ENCODE data around the gene LAD1. TPM values are rescaled to one million over a fixed set of nuclear protein-coding genes. Genes with fewer than 3 reads are reported as not detected.
A peak's percentile ranks its signal among the peaks of the same experiment; 100 is the strongest.

Gene LAD1
- polyA plus RNA-seq, 1 experiment: 0.04 TPM

DNA sequence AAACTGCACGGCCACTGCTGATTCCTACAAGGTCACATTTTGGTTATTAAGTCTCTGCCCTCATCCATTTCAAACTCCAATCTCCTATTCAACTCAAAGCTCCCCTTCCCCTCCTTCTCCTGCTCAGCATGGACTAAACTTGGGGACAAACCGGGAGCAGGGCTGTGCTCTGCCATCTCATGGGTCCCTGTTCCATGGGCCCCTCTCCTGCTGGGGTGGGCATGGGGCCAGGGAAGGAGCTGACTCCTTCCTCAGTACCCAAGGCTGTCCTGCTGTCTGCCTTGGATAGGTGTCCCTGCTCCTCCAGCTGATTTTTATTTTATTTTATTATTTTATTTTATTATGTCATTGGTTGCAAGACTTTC lies 48.8 kb downstream of the LAD1 start:
- peaks cover 36% of the 10 kb centered on the region for H3K27me3 ChIP-seq (ENCODE audit: control insufficient read depth, insufficient read depth, low read length)
- no peak for DNase-seq (ENCODE audit: low read depth, low spot score)
- H3K27ac ChIP-seq (ENCODE audit: low read depth, low read length): no peak overlapping the region
- ChIA-PET CTCF (interaction anchor here (1.3 to 6.3 kb wide), 4 partner anchors 10 to 163 kb away, joined by 5 to 66 read pairs (median 12); no protein-coding TSS in a partner anchor), POLR2A (no interaction called here)
- TF ChIP-seq, protein P1, sequence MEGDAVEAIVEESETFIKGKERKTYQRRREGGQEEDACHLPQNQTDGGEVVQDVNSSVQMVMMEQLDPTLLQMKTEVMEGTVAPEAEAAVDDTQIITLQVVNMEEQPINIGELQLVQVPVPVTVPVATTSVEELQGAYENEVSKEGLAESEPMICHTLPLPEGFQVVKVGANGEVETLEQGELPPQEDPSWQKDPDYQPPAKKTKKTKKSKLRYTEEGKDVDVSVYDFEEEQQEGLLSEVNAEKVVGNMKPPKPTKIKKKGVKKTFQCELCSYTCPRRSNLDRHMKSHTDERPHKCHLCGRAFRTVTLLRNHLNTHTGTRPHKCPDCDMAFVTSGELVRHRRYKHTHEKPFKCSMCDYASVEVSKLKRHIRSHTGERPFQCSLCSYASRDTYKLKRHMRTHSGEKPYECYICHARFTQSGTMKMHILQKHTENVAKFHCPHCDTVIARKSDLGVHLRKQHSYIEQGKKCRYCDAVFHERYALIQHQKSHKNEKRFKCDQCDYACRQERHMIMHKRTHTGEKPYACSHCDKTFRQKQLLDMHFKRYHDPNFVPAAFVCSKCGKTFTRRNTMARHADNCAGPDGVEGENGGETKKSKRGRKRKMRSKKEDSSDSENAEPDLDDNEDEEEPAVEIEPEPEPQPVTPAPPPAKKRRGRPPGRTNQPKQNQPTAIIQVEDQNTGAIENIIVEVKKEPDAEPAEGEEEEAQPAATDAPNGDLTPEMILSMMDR (IDR thresholded peaks at IDR 0.05; ENCODE audit: low read depth, low read length): no peak
- H3K4me3 ChIP-seq (ENCODE audit: low read depth, low read length): no peak overlapping the region
- no peaks in the 10 kb centered on the region for H3K9me3 ChIP-seq (ENCODE audit: control insufficient read depth, insufficient read depth, low read length)

DNA sequence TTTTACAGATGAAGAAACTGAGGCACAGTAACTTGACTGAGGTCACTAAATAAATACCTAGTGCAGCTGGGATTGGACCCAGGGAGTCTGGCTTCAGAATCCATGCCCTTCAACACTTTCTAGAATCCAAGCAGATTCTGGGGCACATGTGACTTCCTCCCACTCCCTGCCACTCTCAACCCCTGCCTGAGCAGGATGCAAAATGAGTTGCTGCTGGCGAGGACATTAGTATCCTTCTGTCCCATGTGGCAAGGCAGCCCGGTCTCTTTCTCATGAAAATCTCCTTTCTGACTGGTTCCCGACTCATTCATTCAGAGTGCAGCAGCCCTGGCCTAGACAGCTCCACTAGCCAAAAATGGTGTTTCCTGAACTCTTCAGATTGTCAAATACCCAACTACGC lies 50.0 kb downstream of the LAD1 start:
- no peak for DNase-seq (ENCODE audit: low read depth, low spot score)
- ChIA-PET CTCF (interaction anchor here (0.6 to 6.3 kb wide), 16 partner anchors 12 to 377 kb away, joined by 3 to 66 read pairs (median 6); no protein-coding TSS in a partner anchor), POLR2A (no interaction called here)
- no peaks in the 10 kb centered on the region; the same call in 1 of the 2 replicates for H3K9me3 ChIP-seq (ENCODE audit: control insufficient read depth, insufficient read depth, low read length)
- TF ChIP-seq, protein P1 (IDR thresholded peaks at IDR 0.05; ENCODE audit: low read depth, low read length): no peak
- no peak overlapping the region for H3K27ac ChIP-seq (ENCODE audit: low read depth, low read length)
- H3K4me3 ChIP-seq (ENCODE audit: low read depth, low read length): no peak overlapping the region
- H3K27me3 ChIP-seq (ENCODE audit: control insufficient read depth, insufficient read depth, low read length): peaks cover 35% of the 10 kb centered on the region

DNA sequence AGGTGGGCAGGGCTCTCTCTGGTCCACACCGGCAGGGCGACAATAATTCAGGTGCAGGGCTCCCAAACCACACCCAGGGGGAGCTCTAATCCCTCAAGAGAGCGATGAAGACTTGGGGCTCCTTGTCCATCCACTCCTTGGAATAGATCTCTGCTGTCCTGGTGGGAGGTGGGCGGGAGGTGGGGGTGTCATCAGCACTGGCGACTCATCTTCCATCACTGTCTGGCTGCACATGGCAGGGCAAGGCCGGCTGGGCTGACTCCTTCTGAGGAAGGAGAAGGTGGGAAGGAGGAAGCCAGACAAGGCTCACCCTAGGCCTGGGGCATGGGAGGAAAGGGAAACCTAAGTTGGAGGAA lies 50.9 kb downstream of the LAD1 start:
- ChIA-PET CTCF (interaction anchor here (0.8 to 6.3 kb wide), 14 partner anchors 13 to 377 kb away, joined by 3 to 66 read pairs (median 6); no protein-coding TSS in a partner anchor), POLR2A (no interaction called here)
- no peak overlapping the region for H3K27ac ChIP-seq (ENCODE audit: low read depth, low read length)
- H3K9me3 ChIP-seq (ENCODE audit: control insufficient read depth, insufficient read depth, low read length): no peaks in the 10 kb centered on the region; the same call in 1 of the 2 replicates
- peak; percentile 27 for DNase-seq (ENCODE audit: low read depth, low spot score)
- H3K27me3 ChIP-seq (ENCODE audit: control insufficient read depth, insufficient read depth, low read length): peaks cover 39% of the 10 kb centered on the region
- TF ChIP-seq, protein P1 (IDR thresholded peaks at IDR 0.05; ENCODE audit: low read depth, low read length): peak; percentile 84
- H3K4me3 ChIP-seq (ENCODE audit: low read depth, low read length): no peak overlapping the region

DNA sequence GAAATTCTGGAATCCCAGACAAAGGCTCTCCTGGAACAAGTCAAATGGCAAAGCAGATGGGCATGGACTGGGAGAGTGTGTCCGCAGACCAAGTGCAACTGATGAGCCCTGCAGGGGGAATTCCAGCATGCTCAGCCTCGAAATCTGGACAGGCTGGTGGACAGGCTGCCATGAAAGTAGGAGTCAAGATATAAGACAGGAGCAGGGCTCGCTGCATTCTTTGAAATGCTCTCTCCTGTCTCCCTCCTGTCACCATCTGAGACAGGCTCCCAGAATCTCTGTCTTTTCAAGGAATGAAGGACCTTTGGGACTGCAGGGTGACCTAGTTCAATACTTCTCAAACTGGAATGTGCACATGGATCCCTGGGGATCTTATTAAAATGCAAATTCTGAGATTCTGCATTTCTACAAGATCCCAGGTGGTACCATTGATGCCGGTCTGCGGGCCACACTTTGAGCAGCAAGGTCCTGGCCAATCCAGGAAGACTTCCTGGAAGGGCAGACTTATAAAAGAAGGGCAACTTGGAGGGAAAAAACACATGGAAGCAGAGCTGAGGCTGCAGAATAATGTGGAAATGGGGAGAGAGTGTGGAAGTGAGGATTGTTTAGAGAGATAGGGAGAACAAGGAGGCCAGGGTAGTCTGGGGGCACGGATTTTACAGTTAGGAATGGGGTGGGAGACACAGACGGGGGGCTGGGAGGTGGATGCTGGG lies 51.5 kb downstream of the LAD1 start:
- POLR2A ChIA-PET: no interaction called here
- Histone ChIP-seq H3K9me3 (ENCODE audit: control insufficient read depth, insufficient read depth, low read length) (no peaks in the 10 kb centered on the region; the same call in 1 of the 2 replicates), H3K4me3 (ENCODE audit: low read depth, low read length) (no peak overlapping the region), H3K27ac (ENCODE audit: low read depth, low read length) (no peak overlapping the region), H3K27me3 (ENCODE audit: control insufficient read depth, insufficient read depth, low read length) (peaks cover 44% of the 10 kb centered on the region)
- CTCF ChIA-PET: interaction anchor here (0.6 to 6.3 kb wide), 34 partner anchors 10 to 576 kb away, joined by 3 to 66 read pairs (median 5); partner anchors contain the start of gene PKP1
- no peak for DNase-seq (ENCODE audit: low read depth, low spot score)
- TF ChIP-seq, protein P1 (IDR thresholded peaks at IDR 0.05; ENCODE audit: low read depth, low read length): no peak

DNA sequence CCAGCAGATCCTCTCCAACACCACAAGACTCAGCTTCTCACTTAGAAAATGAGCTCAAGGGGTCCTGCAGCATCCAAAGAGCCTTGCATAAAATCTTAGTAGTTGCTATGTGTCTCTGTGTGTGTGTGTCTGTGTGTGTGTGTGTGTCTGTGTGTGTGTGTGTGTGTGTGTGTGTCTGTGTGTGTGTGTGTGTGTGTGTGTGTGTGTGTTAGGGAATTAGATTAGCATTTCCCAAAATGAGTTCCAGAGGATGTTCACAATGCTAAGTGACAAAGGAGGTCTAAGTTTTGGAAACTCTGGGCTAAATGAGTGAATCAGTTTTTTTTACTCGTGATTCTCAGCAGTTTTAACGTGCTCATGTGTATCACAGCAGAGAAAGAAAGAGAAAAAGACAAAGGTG lies 52.1 kb downstream of the LAD1 start:
- CTCF ChIA-PET: interaction anchor here (0.6 to 6.3 kb wide), 39 partner anchors 9 to 575 kb away, joined by 3 to 66 read pairs (median 4); partner anchors contain the start of gene PKP1

More for the DNA sequence above, 52.1 kb downstream of the LAD1 start:
- no peak overlapping the region for H3K4me3 ChIP-seq (ENCODE audit: low read depth, low read length)
- H3K9me3 ChIP-seq (ENCODE audit: control insufficient read depth, insufficient read depth, low read length): peaks cover 2% of the 10 kb centered on the region; the same call in 1 of the 2 replicates
- TF ChIP-seq, protein P1 (IDR thresholded peaks at IDR 0.05; ENCODE audit: low read depth, low read length): no peak
- POLR2A ChIA-PET: interaction anchor here (0.8 kb wide), 1 partner anchor 166 kb away, joined by 5 read pairs; no protein-coding TSS in a partner anchor
- H3K27me3 ChIP-seq (ENCODE audit: control insufficient read depth, insufficient read depth, low read length): peaks cover 45% of the 10 kb centered on the region
- DNase-seq (ENCODE audit: low read depth, low spot score): no peak
- H3K27ac ChIP-seq (ENCODE audit: low read depth, low read length): no peak overlapping the region
